ENCODE results near the gene SAPCD2.
A peak's percentile ranks its signal among the peaks of the same experiment; 100 is the strongest.

The SAPCD2 gene

GRCh38 chr9:137106662-137107250 is 36.4 kb upstream of the SAPCD2 start:
- DNase-seq: no peak

- no peak for DNase-seq
Observed at GRCh38 chr9:137105814-137106661, 35.7 kb upstream of the SAPCD2 start.

GRCh38 chr9:137103206-137103999 is 33.0 kb upstream of the SAPCD2 start:
- DNase-seq: no peak

- DNase-seq: no peak
Observed at GRCh38 chr9:137099231-137099630, 28.9 kb upstream of the SAPCD2 start.

GRCh38 chr9:137097761-137098462 is 27.6 kb upstream of the SAPCD2 start:
- DNase-seq: no peak

GRCh38 chr9:137096785-137097546 is 26.6 kb upstream of the SAPCD2 start:
- DNase-seq: no peak

GRCh38 chr9:137095664-137096517 is 25.5 kb upstream of the SAPCD2 start:
- no peak for DNase-seq

- DNase-seq: no peak
Observed at GRCh38 chr9:137089232-137089947, 19.0 kb upstream of the SAPCD2 start.

GRCh38 chr9:137088121-137088520 is 17.8 kb upstream of the SAPCD2 start:
- no peak for DNase-seq

- no peak for DNase-seq
Observed at GRCh38 chr9:137087409-137087925, 17.1 kb upstream of the SAPCD2 start.

GRCh38 chr9:137086531-137087408 is 16.4 kb upstream of the SAPCD2 start, which contains the start of gene MAN1B1:
TSS of gene MAN1B1 (plus strand) at chr9:137086985. CDS start at chr9:137087000, 15 bp downstream.
- peak; percentile 94 for DNase-seq

GRCh38 chr9:137085920-137086530 is 15.7 kb upstream of the SAPCD2 start:
- no peak for DNase-seq

- DNase-seq: no peak
Observed at GRCh38 chr9:137084526-137084925, 14.2 kb upstream of the SAPCD2 start.

GRCh38 chr9:137083394-137084004 is 13.1 kb upstream of the SAPCD2 start:
- no peak for DNase-seq

GRCh38 chr9:137082925-137083290 is 12.6 kb upstream of the SAPCD2 start:
- DNase-seq: no peak

- no peak for DNase-seq
Observed at GRCh38 chr9:137082222-137082924, 12.0 kb upstream of the SAPCD2 start.

GRCh38 chr9:137080260-137081122 is 10.1 kb upstream of the SAPCD2 start:
- no peak for DNase-seq
